Upper lobe of left lung (tissue), 6 donors: ENCODE measurements around the gene SCGB2B2. TPM values are rescaled to one million over a fixed set of nuclear protein-coding genes. Genes with fewer than 3 reads are reported as not detected.
"Not testable (repeated sequence)": the region's sequence is repeated elsewhere in the genome, so short reads cannot be mapped to it uniquely, and the experiment has no call there.

Source experiments
- ATAC-seq, 2 donors: fragments of 200-7000 bp; cut with Tn5 transposase; one replicate each; pipeline ENCODE4 v1.9.1; 2022; ENCODE audit warnings: mild to moderate bottlenecking in 2 of 2, moderate library complexity in 2 of 2; ENCODE audit not compliant: low FRiP score in 2 of 2
- DNase-seq, 2 donors: peaks; one replicate each; pipeline ENCODE4 v3.0.0-alpha.2; 2019 to 2020
- H3K27ac ChIP-seq, 4 donors: fragments of 200-600 bp; sonication (generic); one replicate each; pipeline ENCODE4 v1.5.1; 2016 to 2019
- H3K27me3 ChIP-seq, 4 donors: fragments of 200-600 bp; sonication (generic); one replicate each; pipeline ENCODE4 v1.5.1; 2017 to 2019
- H3K36me3 ChIP-seq, 4 donors: fragments of 200-600 bp; sonication (generic); one replicate each; pipeline ENCODE4 v1.5.1; 2016 to 2019
- H3K4me1 ChIP-seq, 4 donors: fragments of 200-600 bp; sonication (generic); one replicate each; pipeline ENCODE4 v1.5.1; 2018 to 2019
- H3K4me3 ChIP-seq, 4 donors: fragments of 200-600 bp; sonication (generic); one replicate each; pipeline ENCODE4 v1.5.1; 2017 to 2019; ENCODE audit warnings: mild to moderate bottlenecking in 2 of 4, moderate library complexity in 1 of 4
- H3K9me3 ChIP-seq, 4 donors: fragments of 200-600 bp; sonication (generic); one replicate each; pipeline ENCODE4 v1.5.1; 2018 to 2019
- EP300 ChIP-seq, 4 donors: sonication (generic); formaldehyde crosslinking; IDR thresholded peaks; one replicate each; pipeline ENCODE4 v1.5.1; 2017; ENCODE audit warnings: antibody characterized with exemption in 4 of 4, control low read depth in 2 of 4
- POLR2A ChIP-seq, 4 donors: fragments of 450-650 bp; IDR thresholded peaks; one replicate each; pipeline ENCODE4 v1.5.1; 2016 to 2017; ENCODE audit warnings: antibody characterized with exemption in 4 of 4, mild to moderate bottlenecking in 2 of 4
- POLR2AphosphoS5 ChIP-seq, 2 donors: sonication (generic); formaldehyde crosslinking; IDR thresholded peaks; one replicate each; pipeline ENCODE4 v1.5.1; 2017; ENCODE audit warnings: antibody characterized with exemption in 2 of 2
- WGBS, 2 donors: methylation state at CpG; one replicate each; pipeline ENCODE4 v1.1.5; 2017 to 2018; 5-methylcytosine and 5-hydroxymethylcytosine counted together
- total RNA-seq, 6 donors: library from RNA; depleted of rRNA in 4 of 6; stranded (reverse); fragments of >200 nt in 4 of 6; gene quantifications; one replicate each; pipeline versions ENCODE4 v1.1.0 to v1.2.1, GENCODE V29; 2016 to 2021
- TF ChIP-seq, protein P1 (sequence below), 6 experiments: fragments of 450-650 bp in 4 of 6; fragments of 200-600 bp in 2 of 6; sonication (generic) in 2 of 6; IDR thresholded peaks; one replicate each; pipeline ENCODE4 v1.5.1; 2016 to 2019; ENCODE audit warnings: antibody characterized with exemption in 6 of 6
- donor health status: DM: no; HTN: no; CAD: no; lungs with moderate emphysema.
- donor health status: DM: no; HTN: yes; CAD: no; lungs with severe emphysema.

SCGB2B2 gene
- total RNA-seq, 6 donors from 2014 or later: 0.47 to 4.6 (median 1.7) TPM

DNA sequence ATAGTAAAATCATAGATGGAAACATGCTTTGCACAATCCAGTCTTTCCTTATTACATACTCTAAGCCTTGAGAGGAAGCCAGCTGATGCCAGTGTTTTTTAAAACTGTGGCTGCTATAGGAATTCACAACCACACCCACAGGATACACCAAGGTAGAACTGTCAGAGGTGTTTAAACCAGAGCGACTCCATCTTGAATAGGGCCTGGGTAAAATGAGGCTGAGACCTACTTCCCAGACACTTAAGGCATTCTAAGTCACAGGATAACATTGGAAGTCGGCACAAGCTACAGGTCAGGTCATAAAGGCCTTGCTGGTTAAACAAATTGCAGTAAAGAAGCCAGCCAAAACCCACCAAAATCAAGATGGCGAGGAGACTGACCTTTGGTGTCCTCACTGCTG is 1.7 kb downstream of the SCGB2B2 start:
- Histone ChIP-seq H3K4me1 (peaks cover 10 to 24% (median 16%) of the 10 kb centered on the region in 4 donors), H3K27ac (no peak overlapping the region), H3K27me3 (no peaks in the 10 kb centered on the region), H3K36me3 (peaks cover 7 to 18% (median 11%) of the 10 kb centered on the region in 4 donors), H3K4me3 (no peak overlapping the region), H3K9me3 (peaks cover 0 to 13% (median 3%) of the 10 kb centered on the region in 4 donors)
- ATAC-seq (no peak), DNase-seq (no peak)
- TF ChIP-seq EP300 (IDR thresholded peaks at IDR 0.05) (no peak), POLR2A (IDR thresholded peaks at IDR 0.05) (no peak), POLR2AphosphoS5 (IDR thresholded peaks at IDR 0.05) (no peak)
- TF ChIP-seq, protein P1, sequence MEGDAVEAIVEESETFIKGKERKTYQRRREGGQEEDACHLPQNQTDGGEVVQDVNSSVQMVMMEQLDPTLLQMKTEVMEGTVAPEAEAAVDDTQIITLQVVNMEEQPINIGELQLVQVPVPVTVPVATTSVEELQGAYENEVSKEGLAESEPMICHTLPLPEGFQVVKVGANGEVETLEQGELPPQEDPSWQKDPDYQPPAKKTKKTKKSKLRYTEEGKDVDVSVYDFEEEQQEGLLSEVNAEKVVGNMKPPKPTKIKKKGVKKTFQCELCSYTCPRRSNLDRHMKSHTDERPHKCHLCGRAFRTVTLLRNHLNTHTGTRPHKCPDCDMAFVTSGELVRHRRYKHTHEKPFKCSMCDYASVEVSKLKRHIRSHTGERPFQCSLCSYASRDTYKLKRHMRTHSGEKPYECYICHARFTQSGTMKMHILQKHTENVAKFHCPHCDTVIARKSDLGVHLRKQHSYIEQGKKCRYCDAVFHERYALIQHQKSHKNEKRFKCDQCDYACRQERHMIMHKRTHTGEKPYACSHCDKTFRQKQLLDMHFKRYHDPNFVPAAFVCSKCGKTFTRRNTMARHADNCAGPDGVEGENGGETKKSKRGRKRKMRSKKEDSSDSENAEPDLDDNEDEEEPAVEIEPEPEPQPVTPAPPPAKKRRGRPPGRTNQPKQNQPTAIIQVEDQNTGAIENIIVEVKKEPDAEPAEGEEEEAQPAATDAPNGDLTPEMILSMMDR (IDR thresholded peaks at IDR 0.05): no peak
- WGBS, 2 donors: 98 to 100% methylated on average over 3 of the region's 3 CpGs

DNA sequence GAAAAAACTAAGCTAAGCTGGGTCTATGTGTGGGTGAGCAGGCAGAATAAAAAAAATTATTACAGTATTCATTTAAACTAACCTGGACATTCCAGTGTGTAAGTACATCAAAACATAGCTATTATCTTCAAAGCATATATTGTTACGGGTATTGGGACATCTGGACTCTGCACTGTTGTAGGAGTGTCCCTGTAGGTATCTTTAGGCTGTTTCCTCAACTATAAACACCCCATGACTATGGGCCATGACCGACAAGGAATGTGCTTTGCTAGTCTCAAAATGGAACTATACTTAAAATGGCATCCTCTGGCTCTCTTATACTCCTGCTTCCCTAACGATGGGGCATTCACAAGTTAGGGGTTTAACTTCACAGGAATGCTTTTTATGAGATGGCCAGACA is 3.4 kb downstream of the SCGB2B2 start:
- no peak for ATAC-seq
- Histone ChIP-seq H3K9me3 (peaks cover 0 to 4% (median 0%) of the 10 kb centered on the region in 4 donors), H3K27ac (no peak overlapping the region), H3K4me3 (no peak overlapping the region), H3K36me3 (peaks cover 0 to 1% (median 0%) of the 10 kb centered on the region in 4 donors), H3K27me3 (no peaks in the 10 kb centered on the region), H3K4me1 (peaks cover 8 to 14% (median 9%) of the 10 kb centered on the region in 4 donors)
- no peak for DNase-seq
- 72 to 79% methylated on average over 3 of the region's 3 CpGs for WGBS, 2 donors
- TF ChIP-seq POLR2AphosphoS5 (IDR thresholded peaks at IDR 0.05): no peak
- TF ChIP-seq, protein P1 (IDR thresholded peaks at IDR 0.05): no peak
- no peak for TF ChIP-seq POLR2A (IDR thresholded peaks at IDR 0.05)
- TF ChIP-seq EP300 (IDR thresholded peaks at IDR 0.05): no peak

DNA sequence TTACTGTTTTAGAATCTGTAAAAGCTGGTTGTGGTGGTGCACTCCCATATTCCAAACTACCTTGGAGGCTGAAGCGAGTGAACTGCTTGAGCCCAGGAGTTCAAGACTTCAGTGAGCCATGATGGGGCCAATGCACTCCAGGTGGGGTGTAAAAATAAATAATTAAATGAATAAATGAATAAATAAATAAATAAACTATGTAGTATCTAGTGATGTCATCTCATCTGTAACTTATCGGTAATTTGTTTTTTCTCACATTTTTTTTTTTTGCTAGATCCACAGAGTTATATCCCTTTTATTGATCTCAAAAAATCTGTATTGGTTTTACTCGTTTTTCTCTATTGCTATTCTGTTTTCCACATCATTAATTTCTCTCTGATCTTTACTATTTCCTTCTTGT is 5.0 kb downstream of the SCGB2B2 start:
- Histone ChIP-seq H3K27me3 (no peaks in the 10 kb centered on the region), H3K4me1 (peaks cover 5 to 19% (median 13%) of the 10 kb centered on the region in 4 donors), H3K27ac (no peak overlapping the region), H3K36me3 (no peaks in the 10 kb centered on the region), H3K4me3 (no peak overlapping the region), H3K9me3 (peaks cover 0 to 4% (median 0%) of the 10 kb centered on the region in 4 donors)
- 91 to 92% methylated on average over 3 of the region's 3 CpGs for WGBS, 2 donors
- TF ChIP-seq EP300 (IDR thresholded peaks at IDR 0.05) (no peak), POLR2A (IDR thresholded peaks at IDR 0.05) (no peak), POLR2AphosphoS5 (IDR thresholded peaks at IDR 0.05) (no peak)
- TF ChIP-seq, protein P1 (IDR thresholded peaks at IDR 0.05): no peak
- no peak for ATAC-seq
- DNase-seq: no peak

DNA sequence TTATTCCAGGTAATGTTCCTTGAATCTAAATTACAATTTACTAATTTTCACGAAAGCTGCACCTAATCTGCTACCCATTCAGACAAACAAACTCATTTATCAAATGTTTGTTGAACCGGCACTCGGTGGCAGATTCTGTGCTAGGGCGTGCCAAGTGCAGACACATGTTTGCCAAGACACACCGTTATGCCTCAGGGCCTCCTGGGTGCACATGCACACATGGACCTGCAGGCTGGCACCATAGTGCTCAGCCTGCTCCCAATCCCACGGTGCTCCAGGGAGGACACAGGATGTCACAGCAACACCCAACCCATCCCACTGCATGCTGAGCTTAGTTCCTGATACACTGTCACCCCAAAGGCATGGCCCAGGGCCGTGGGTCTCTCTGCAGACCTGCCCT is 7.7 kb downstream of the SCGB2B2 start:
- no peak overlapping the region for H3K27ac ChIP-seq
- ATAC-seq (no peak), DNase-seq (no peak)
- 68 to 77% methylated on average over 4 to 6 of the region's 7 CpGs for WGBS, 2 donors
- H3K36me3 ChIP-seq: no peaks in the 10 kb centered on the region
- H3K4me1 ChIP-seq: peaks cover 0 to 17% (median 11%) of the 10 kb centered on the region in 4 donors
- H3K27me3 ChIP-seq: no peaks in the 10 kb centered on the region
- no peak overlapping the region for H3K4me3 ChIP-seq
- H3K9me3 ChIP-seq: no peaks in the 10 kb centered on the region
- TF ChIP-seq, protein P1 (IDR thresholded peaks at IDR 0.05): no peak
- TF ChIP-seq POLR2A (IDR thresholded peaks at IDR 0.05) (no peak), EP300 (IDR thresholded peaks at IDR 0.05) (no peak)

DNA sequence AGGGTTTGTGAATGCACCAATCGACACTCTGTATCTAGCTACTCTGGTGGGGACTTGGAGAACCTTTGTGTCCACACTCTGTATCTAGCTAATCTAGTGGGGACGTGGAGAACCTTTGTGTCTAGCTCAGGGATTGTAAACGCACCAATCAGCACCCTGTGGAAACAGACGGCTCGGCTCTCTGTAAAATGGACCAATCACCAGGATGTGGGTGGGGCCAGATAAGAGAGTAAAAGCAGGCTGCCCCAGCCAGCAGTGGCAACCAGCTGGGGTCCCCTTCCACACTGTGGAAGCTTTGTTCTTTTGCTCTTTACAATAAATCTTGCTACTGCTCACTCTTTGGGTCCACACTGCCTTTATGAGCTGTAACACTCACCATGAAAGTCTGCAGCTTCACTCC is 8.3 kb downstream of the SCGB2B2 start:
- DNase-seq, ATAC-seq, H3K36me3 ChIP-seq, H3K27ac ChIP-seq, H3K27me3 ChIP-seq, H3K4me3 ChIP-seq, H3K9me3 ChIP-seq: not testable (repeated sequence)
- 97 to 98% methylated on average over 4 to 5 of the region's 5 CpGs for WGBS, 2 donors
- H3K4me1 ChIP-seq: peaks cover 0 to 17% (median 11%) of the 10 kb centered on the region in 4 donors

DNA sequence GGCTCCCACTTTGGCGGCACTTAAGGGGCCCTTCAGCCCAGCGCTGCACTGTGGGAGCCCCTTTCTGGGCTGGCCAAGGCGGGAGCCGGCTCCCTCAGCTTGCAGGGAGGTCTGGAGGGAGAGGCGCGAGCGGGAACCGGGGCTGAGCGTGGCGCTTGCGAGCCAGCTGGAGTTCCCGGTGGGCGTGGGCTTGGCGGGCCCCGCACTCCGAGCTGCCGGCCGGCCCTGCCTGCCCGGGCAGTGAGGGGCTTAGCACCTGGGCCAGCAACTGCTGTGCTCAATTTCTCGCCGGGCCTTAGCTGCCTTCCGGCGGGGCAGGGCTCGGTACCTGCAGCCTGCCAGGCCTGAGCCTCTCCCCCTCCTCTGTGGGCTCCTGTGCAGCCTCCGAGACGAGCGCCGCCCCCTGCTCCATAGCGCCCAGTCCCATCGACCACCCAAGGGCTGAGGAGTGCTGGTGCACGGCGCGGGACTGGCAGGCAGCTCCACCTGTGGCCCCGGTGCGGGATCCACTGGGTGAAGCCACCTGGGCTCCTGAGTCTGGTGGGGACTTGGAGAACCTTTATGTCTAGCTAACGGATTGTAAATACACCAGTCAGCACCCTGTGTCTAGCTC is 8.8 kb downstream of the SCGB2B2 start:
- WGBS, 2 donors: 91 to 95% methylated on average over 10 to 34 of the region's 36 CpGs
- H3K4me3 ChIP-seq: peak overlapping the region in 3 of 4 donors; percentile 39 to 45 (median 45)
- H3K27ac ChIP-seq: peak overlapping the region; percentile 67 to 84 (median 80)

More for the DNA sequence above, 8.8 kb downstream of the SCGB2B2 start:
- peaks cover 0 to 17% (median 11%) of the 10 kb centered on the region in 4 donors for H3K4me1 ChIP-seq
- H3K27me3 ChIP-seq, ATAC-seq, H3K9me3 ChIP-seq, H3K36me3 ChIP-seq: not testable (repeated sequence)
- peak in 1 of 2 donors; percentile 79 for DNase-seq
